HG03432 (cell line): ENCODE results near the gene NUP210.

Experiments
- ATAC-seq: cut with Tn5 transposase; IDR thresholded peaks from one replicate; pipeline ENCODE4 v1.9.1; 2021; ENCODE audit warnings: mild to moderate bottlenecking, moderate library complexity; ENCODE audit not compliant: unreplicated experiment

The NUP210 gene

GRCh38 chr3:13325892-13326443 is 94.2 kb downstream of the NUP210 start:
- ATAC-seq: no peak

GRCh38 chr3:13324835-13325501 is 95.2 kb downstream of the NUP210 start:
- no peak for ATAC-seq

GRCh38 chr3:13323822-13324221 is 96.3 kb downstream of the NUP210 start:
- ATAC-seq: no peak

- no peak for ATAC-seq
These were observed 97.8 kb downstream of the NUP210 start for GRCh38 chr3:13322324-13322723.

GRCh38 chr3:13319564-13320220 is 100.4 kb downstream of the NUP210 start:
- no peak for ATAC-seq

- no peak for ATAC-seq
These were observed 101.3 kb downstream of the NUP210 start for GRCh38 chr3:13318626-13319470.

- no peak for ATAC-seq
These were observed 102.4 kb downstream of the NUP210 start for GRCh38 chr3:13317596-13318320.

- no peak for ATAC-seq
These were observed 103.5 kb downstream of the NUP210 start for GRCh38 chr3:13316603-13317002.

- ATAC-seq: no peak
These were observed 105.2 kb downstream of the NUP210 start for GRCh38 chr3:13314877-13315276.

- no peak for ATAC-seq
These were observed 106.3 kb downstream of the NUP210 start for GRCh38 chr3:13313813-13314212.

GRCh38 chr3:13309004-13309403 is 111.1 kb downstream of the NUP210 start:
- no peak for ATAC-seq

- ATAC-seq: no peak
These were observed 111.7 kb downstream of the NUP210 start for GRCh38 chr3:13308380-13308801.

- no peak for ATAC-seq
These were observed 113.1 kb downstream of the NUP210 start for GRCh38 chr3:13307041-13307440.

GRCh38 chr3:13305623-13306022 is 114.5 kb downstream of the NUP210 start:
- no peak for ATAC-seq

GRCh38 chr3:13303410-13303809 is 116.7 kb downstream of the NUP210 start:
- ATAC-seq: no peak

GRCh38 chr3:13301286-13301987 is 118.7 kb downstream of the NUP210 start:
- ATAC-seq: peak; percentile 78

- no peak for ATAC-seq
These were observed 119.4 kb downstream of the NUP210 start for GRCh38 chr3:13300546-13301285.

- ATAC-seq: no peak
These were observed 120.5 kb downstream of the NUP210 start for GRCh38 chr3:13299531-13300155.

- no peak for ATAC-seq
These were observed 123.5 kb downstream of the NUP210 start for GRCh38 chr3:13296662-13297061.
